ENCODE data around the gene CEP152.

CEP152 gene

GRCh38 chr15:48774484-48774883 lies 36.4 kb downstream of the CEP152 start:
- in situ Hi-C loops (cut with HindIII; ENCODE audit: low sequenced_read_pairs): loop anchor here (10.0 kb wide), 1 partner anchor 50 kb away; no protein-coding TSS in a partner anchor
- TF ChIP-seq CTCF (IDR thresholded peaks at IDR 0.05; ENCODE audit: low read depth, low read length, missing control alignments): no peak
- H3K4me3 ChIP-seq (ENCODE audit: low read depth, low read length): no peak overlapping the region
- no peak for DNase-seq (ENCODE audit: low read depth)

GRCh38 chr15:48766196-48766595 lies 44.7 kb downstream of the CEP152 start:
- no peak for TF ChIP-seq CTCF (IDR thresholded peaks at IDR 0.05; ENCODE audit: low read depth, low read length, missing control alignments)
- DNase-seq (ENCODE audit: low read depth): peak; percentile 37
- in situ Hi-C loops (cut with HindIII; ENCODE audit: low sequenced_read_pairs): no loop called here
- no peak overlapping the region for H3K4me3 ChIP-seq (ENCODE audit: low read depth, low read length)

GRCh38 chr15:48765022-48765421 lies 45.8 kb downstream of the CEP152 start:
- TF ChIP-seq CTCF (IDR thresholded peaks at IDR 0.05; ENCODE audit: low read depth, low read length, missing control alignments): no peak
- DNase-seq (ENCODE audit: low read depth): no peak
- in situ Hi-C loops (cut with HindIII; ENCODE audit: low sequenced_read_pairs): no loop called here
- no peak overlapping the region for H3K4me3 ChIP-seq (ENCODE audit: low read depth, low read length)

GRCh38 chr15:48761393-48762158 lies 49.3 kb downstream of the CEP152 start:
- no peak for DNase-seq (ENCODE audit: low read depth)
- no peak for TF ChIP-seq CTCF (IDR thresholded peaks at IDR 0.05; ENCODE audit: low read depth, low read length, missing control alignments)
- no peak overlapping the region for H3K4me3 ChIP-seq (ENCODE audit: low read depth, low read length)
- in situ Hi-C loops (cut with HindIII; ENCODE audit: low sequenced_read_pairs): loop anchor here (5.0 kb wide), 1 partner anchor 34 kb away; no protein-coding TSS in a partner anchor

- in situ Hi-C loops (cut with HindIII; ENCODE audit: low sequenced_read_pairs): loop anchor here (5.0 kb wide), 1 partner anchor 33 kb away; no protein-coding TSS in a partner anchor
- no peak for DNase-seq (ENCODE audit: low read depth)
- TF ChIP-seq CTCF (IDR thresholded peaks at IDR 0.05; ENCODE audit: low read depth, low read length, missing control alignments): no peak
- no peak overlapping the region for H3K4me3 ChIP-seq (ENCODE audit: low read depth, low read length)
Measured at GRCh38 chr15:48759921-48760320, 50.9 kb downstream of the CEP152 start.

- no peak for TF ChIP-seq CTCF (IDR thresholded peaks at IDR 0.05; ENCODE audit: low read depth, low read length, missing control alignments)
- no peak overlapping the region for H3K4me3 ChIP-seq (ENCODE audit: low read depth, low read length)
- in situ Hi-C loops (cut with HindIII; ENCODE audit: low sequenced_read_pairs): no loop called here
- DNase-seq (ENCODE audit: low read depth): no peak
Measured at GRCh38 chr15:48757661-48758060, 53.2 kb downstream of the CEP152 start.

Data from astrocyte of the cerebellum (primary cell).